Fibroblast of skin of abdomen (primary cell): ENCODE measurements around the gene ARAP3. TPM values are rescaled to one million over a fixed set of nuclear protein-coding genes. Genes with fewer than 3 reads are reported as not detected.
"Not testable (repeated sequence)": the region's sequence is repeated elsewhere in the genome, so short reads cannot be mapped to it uniquely, and the experiment has no call there.

Experiments used
- DNase-seq: peaks from one replicate; pipeline ENCODE4 v3.0.0-alpha.2; 2013
- polyA plus RNA-seq, 2 experiments: library from polyadenylated mRNA; unstranded; fragments of 120-200 nt; gene quantifications; one replicate each; pipeline ENCODE4 v1.2.1, GENCODE V29; 2013; ENCODE audit not compliant: insufficient read length in 2 of 2

ARAP3 gene
- polyA plus RNA-seq (2013, experiment 1 of 2; ENCODE audit: insufficient read length), result 12.1 TPM
- polyA plus RNA-seq (2013, experiment 2 of 2; ENCODE audit: insufficient read length), result 12.2 TPM

GRCh38 chr5:141681695-141682641 lies at the start of gene ARAP3:
ARAP3 (minus strand) TSS chr5:141682230; CDS start chr5:141680486, 1,744 bp downstream.
- DNase-seq, result peak; percentile 81

- DNase-seq, result no peak
Observed at GRCh38 chr5:141729387-141730006, 47.5 kb upstream of the ARAP3 start.

GRCh38 chr5:141725891-141726290 lies 43.9 kb upstream of the ARAP3 start:
- no peak for DNase-seq

- DNase-seq, result not testable (repeated sequence)
Observed at GRCh38 chr5:141725174-141725573, 43.1 kb upstream of the ARAP3 start.

GRCh38 chr5:141722266-141722665 lies 40.2 kb upstream of the ARAP3 start:
- no peak for DNase-seq

- no peak for DNase-seq
Observed at GRCh38 chr5:141717043-141717442, 35.0 kb upstream of the ARAP3 start.

- DNase-seq, result no peak
Observed at GRCh38 chr5:141716468-141716867, 34.4 kb upstream of the ARAP3 start.

GRCh38 chr5:141716009-141716408 lies 34.0 kb upstream of the ARAP3 start:
- DNase-seq, result no peak

GRCh38 chr5:141715346-141715905 lies 33.4 kb upstream of the ARAP3 start:
- no peak for DNase-seq

- no peak for DNase-seq
Observed at GRCh38 chr5:141714542-141715310, 32.7 kb upstream of the ARAP3 start.

GRCh38 chr5:141713616-141714309 lies 31.7 kb upstream of the ARAP3 start:
- DNase-seq, result no peak

GRCh38 chr5:141711687-141712086 lies 29.7 kb upstream of the ARAP3 start:
- DNase-seq, result no peak

- no peak for DNase-seq
Observed at GRCh38 chr5:141709699-141710267, 27.8 kb upstream of the ARAP3 start.

- no peak for DNase-seq
Observed at GRCh38 chr5:141708016-141708415, 26.0 kb upstream of the ARAP3 start.

- DNase-seq, result no peak
Observed at GRCh38 chr5:141707510-141707909, 25.5 kb upstream of the ARAP3 start.

- DNase-seq, result no peak
Observed at GRCh38 chr5:141706121-141706520, 24.1 kb upstream of the ARAP3 start.

GRCh38 chr5:141705469-141705868 lies 23.4 kb upstream of the ARAP3 start:
- DNase-seq, result no peak

- DNase-seq, result no peak
Observed at GRCh38 chr5:141704782-141705297, 22.8 kb upstream of the ARAP3 start.

GRCh38 chr5:141703133-141703561 lies 21.1 kb upstream of the ARAP3 start:
- DNase-seq, result no peak

- DNase-seq, result no peak
Observed at GRCh38 chr5:141701360-141702119, 19.5 kb upstream of the ARAP3 start.
